Measurements from ENCODE around the gene ZSWIM4.

Gene ZSWIM4

DNA sequence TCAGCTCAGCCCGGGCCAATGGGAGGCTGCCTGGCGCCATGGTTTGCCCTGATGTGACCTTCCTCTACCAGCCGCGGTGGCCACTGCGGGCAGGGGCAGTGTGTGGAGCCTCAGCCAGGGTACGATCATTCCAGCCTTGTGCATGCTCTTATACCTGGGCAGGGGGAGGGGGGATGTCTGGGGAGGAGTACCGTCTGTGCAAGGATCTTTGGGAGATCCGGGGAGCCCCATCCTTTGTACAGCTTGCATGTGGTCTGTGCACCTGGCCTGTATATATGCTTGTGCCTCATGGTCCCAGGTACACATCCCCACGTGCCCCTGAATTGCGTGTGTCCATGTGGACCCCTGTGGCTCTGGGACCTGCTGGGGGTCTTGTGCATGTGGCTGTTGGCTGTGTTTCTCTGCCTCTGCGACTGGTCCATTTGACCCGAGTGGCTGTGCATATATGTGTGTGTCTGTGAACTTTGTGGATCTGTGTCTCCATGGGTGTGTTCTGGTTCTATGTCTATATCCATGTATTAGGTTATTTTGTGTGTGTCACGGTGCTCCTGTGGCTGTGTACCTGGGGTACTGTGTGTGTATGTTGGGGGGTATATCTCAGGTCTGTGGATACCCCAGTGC is 68.9 kb downstream of the ZSWIM4 start:
- ChIA-PET CTCF (interaction anchor here (0.5 to 0.9 kb wide), 2 partner anchors 81 to 83 kb away, joined by 3 to 6 read pairs; no protein-coding TSS in a partner anchor), POLR2A (interaction anchor here (1.3 to 2.4 kb wide), 2 partner anchors 90 to 100 kb away, joined by 3 to 11 read pairs; partner anchors contain the start of genes C19orf53 and MRI1)
- no peak for TF ChIP-seq TARDBP (IDR thresholded peaks at IDR 0.05)
- no peak for DNase-seq (ENCODE audit: extremely low spot score)

DNA sequence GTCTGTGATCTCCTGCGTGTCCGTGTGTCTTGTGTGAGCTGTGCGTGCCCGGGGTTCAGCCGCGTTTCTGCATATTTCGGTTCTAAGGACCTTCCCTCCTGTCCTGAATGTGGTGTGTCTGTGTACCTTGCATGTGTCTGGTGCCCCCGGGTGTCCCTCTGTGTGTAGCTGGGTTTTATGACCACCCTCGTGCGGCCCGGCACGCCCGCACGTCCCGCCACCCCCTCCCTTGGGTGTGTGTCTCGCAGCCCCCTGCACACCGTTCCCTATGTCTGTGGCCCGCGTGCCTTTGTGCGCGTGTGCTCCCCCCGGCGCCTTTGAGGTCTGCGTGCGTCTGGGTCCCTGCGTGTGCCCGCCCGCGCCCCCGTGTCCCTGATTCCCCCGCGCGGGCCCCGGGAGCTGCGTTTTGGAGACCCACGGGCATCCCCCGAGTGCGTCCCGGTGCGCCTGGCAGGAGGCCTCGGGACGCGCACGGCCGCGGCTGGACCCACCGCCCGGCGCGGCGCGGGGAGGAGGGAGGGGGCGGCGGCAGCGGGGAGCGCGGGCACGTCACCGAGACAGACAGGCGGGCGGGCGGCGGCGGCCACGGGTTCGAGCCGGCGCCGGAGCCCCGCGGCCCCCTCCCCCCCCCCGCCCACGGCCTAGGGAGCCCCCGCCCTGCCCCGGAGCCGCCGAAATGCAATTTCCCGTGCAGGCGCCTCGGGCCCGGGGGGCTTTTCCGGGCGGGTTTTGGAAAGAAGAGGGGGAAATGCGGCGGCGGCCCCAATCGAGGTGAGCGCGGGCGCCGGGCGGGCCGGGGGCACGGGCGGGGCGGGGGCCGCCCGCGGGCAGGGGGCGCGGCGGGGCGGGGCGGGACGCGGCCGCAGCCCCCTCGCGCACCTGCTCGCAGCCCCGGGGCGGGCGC is 69.7 kb downstream of the ZSWIM4 start:
- TF ChIP-seq LEF1 (IDR thresholded peaks at IDR 0.05; ENCODE audit: borderline replicate concordance): no peak
- ChIA-PET CTCF (interaction anchor here (0.9 kb wide), 1 partner anchor 82 kb away, joined by 3 read pairs; no protein-coding TSS in a partner anchor), POLR2A (no interaction called here)
- no peak for DNase-seq (ENCODE audit: extremely low spot score)

DNA sequence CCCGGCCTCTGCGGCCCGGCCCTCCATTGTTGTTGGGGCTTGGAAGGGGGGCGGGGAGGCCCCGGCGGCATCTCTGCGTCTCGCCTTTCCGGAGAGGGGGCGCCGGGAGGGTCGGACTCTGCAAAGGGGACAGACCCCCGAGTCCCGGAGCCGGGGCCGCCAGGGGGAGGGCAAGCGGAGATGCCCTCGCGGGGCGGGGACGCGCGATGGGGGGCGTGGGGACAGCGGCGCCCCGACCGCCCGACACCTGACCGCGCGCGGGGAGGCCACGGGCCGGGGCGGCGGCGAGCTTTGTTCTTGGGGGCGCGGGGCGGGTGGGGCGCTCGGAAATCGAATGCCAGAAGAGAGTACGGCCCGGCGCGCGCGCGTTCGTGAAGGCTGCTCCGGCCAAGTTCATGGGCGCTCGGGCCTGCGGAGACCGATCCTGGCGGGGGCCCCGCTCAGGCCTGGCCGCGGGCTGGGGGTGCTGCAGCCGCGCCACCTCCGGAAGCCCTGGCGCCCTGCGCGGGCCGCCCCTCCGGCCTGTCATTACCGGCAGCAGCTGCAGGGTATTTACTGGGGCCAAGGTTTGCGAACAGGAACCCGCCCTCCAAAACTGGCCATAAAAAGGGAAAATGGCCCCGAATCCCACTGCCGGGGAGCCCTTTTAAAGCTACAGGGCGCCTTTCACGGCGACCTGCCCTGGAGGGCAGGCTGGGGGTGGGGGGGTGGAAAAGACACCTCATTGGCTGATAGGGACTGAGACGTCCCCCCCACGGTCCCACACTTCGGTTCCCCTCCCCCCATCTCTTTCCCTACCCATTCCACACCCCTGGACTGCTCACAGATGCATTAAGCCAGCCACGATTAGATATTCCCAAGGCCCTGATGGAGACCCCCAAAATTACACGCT is 70.6 kb downstream of the ZSWIM4 start:
- DNase-seq (ENCODE audit: extremely low spot score): no peak
- CTCF ChIA-PET: no interaction called here

DNA sequence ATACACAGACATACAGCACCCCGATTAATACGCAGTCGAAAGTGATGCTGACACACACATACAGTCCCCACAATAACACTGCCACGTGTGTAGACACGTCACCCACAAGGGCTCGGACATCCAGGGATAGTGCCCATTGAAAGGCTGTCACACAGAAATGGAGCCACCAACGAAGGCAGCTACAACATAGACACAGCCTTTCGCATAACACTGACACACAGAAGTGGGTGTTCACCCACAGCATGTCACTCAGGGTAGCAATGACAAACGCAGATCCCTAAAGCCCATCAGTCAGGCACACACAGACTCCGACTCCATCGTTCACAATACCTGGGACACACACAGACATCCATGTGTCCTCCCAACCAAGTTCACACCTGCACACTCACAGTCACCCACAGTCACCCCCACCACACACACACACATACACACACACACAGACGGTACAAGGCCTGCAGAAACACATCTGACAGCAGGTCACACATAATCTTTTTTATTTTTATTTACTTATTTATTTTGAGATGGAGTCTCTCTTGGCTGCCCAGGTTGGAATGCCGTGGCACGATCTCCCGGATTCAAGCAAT is 71.3 kb downstream of the ZSWIM4 start:
- TF ChIP-seq HDGF (IDR thresholded peaks at IDR 0.05; ENCODE audit: borderline replicate concordance): no peak
- TF ChIP-seq, protein P1, sequence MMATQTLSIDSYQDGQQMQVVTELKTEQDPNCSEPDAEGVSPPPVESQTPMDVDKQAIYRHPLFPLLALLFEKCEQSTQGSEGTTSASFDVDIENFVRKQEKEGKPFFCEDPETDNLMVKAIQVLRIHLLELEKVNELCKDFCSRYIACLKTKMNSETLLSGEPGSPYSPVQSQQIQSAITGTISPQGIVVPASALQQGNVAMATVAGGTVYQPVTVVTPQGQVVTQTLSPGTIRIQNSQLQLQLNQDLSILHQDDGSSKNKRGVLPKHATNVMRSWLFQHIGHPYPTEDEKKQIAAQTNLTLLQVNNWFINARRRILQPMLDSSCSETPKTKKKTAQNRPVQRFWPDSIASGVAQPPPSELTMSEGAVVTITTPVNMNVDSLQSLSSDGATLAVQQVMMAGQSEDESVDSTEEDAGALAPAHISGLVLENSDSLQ (IDR thresholded peaks at IDR 0.05): 0 out of 2 replicates have a peak, but pooled peaks have one; percentile 7
- no peak for DNase-seq (ENCODE audit: extremely low spot score)
- CTCF ChIA-PET: no interaction called here
- POLR2A ChIA-PET: interaction anchor here (0.7 kb wide), 1 partner anchor 119 kb away, joined by 4 read pairs; a partner anchor contains a TSS

More for the DNA sequence above, 70.6 kb downstream of the ZSWIM4 start:
- POLR2A ChIA-PET: interaction anchor here (0.7 kb wide), 1 partner anchor 118 kb away, joined by 4 read pairs; a partner anchor contains a TSS
- TF ChIP-seq BHLHE40 (IDR thresholded peaks at IDR 0.05; ENCODE audit: borderline replicate concordance): no peak
- TF ChIP-seq SUZ12 (IDR thresholded peaks at IDR 0.05): no peak
- TF ChIP-seq FOXA1 (IDR thresholded peaks at IDR 0.05): no peak
- no peak for TF ChIP-seq FOXK2 (IDR thresholded peaks at IDR 0.05)

DNA sequence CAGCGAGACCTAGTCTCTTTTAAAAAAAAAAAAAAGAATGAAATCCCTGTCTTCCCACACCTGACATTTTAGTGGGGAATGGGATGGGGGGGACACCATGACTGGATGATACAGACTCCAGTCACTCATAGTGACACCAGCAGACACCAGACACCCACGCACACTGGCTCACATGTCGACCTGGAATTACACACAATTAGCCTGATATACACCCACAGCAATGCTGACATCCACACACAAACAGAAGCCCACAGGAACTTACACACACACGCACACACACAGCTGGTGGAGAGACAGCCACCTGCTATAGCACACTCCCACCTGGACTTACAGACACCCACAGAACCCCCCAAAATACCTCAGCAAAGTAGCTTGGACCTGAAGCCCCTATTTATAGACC is 73.4 kb downstream of the ZSWIM4 start:
- POLR2A ChIA-PET: no interaction called here
- DNase-seq (ENCODE audit: extremely low spot score): no peak
- CTCF ChIA-PET: no interaction called here
- TF ChIP-seq SUZ12 (IDR thresholded peaks at IDR 0.05) (no peak), SP1 (IDR thresholded peaks at IDR 0.05) (no peak), ARNT (IDR thresholded peaks at IDR 0.05) (no peak), ELF4 (IDR thresholded peaks at IDR 0.05) (no peak), L3MBTL2 (conservative IDR thresholded peaks at IDR 0.05) (no peak), NFRKB (IDR thresholded peaks at IDR 0.05) (no peak), BHLHE40 (IDR thresholded peaks at IDR 0.05; ENCODE audit: borderline replicate concordance) (no peak), FOXM1 (IDR thresholded peaks at IDR 0.05; ENCODE audit: borderline replicate concordance) (no peak)
- TF ChIP-seq, protein P1 (IDR thresholded peaks at IDR 0.05): no peak

DNA sequence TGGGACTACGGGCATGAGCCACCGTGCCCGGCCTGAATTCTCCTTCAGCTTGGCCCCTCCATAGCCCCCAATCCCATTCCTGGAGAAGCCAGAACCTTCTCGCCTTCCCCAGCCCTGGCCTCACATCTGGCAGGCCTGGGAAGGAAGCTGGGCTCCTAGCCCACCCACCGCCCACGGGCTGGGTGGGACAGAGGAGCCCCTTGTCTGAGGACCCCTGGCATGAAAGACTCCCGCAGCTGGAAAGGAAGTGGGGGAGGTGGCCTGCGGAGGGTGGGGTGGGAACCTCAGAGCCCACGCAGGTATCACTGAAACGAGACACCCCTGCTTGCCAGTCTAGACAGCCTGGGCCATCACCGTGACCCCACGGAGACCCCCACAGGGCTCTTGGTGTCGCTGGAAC is 74.0 kb downstream of the ZSWIM4 start:
- TF ChIP-seq L3MBTL2 (conservative IDR thresholded peaks at IDR 0.05) (no peak), NFRKB (IDR thresholded peaks at IDR 0.05) (no peak), BHLHE40 (IDR thresholded peaks at IDR 0.05; ENCODE audit: borderline replicate concordance) (no peak), ARNT (IDR thresholded peaks at IDR 0.05) (no peak)
- CTCF ChIA-PET: interaction anchor here (0.7 kb wide), 1 partner anchor 480 kb away, joined by 3 read pairs; no protein-coding TSS in a partner anchor
- POLR2A ChIA-PET: no interaction called here
- DNase-seq (ENCODE audit: extremely low spot score): no peak

DNA sequence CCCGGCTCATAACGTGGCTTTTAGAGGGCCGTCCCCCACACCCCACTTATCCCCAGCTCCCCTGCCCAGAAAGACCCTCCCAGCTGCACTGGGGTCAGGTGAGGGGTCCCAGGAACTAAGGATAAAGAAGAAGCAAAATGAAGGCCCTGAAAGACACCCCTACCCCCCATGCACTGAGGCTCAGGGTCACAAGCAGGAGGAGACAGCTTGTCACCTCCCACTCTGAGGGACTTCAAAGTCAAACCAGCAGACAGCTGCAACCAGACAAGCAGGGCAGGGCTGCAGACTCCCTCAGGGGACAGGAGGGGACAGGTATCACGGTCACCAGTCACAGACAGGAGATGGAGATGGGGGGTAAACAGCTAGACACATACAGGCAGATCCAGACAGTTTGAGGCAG is 75.6 kb downstream of the ZSWIM4 start:
- ChIA-PET POLR2A (no interaction called here), CTCF (interaction anchor here (0.7 to 1.5 kb wide), 2 partner anchors 10 to 839 kb away, joined by 3 to 4 read pairs; no protein-coding TSS in a partner anchor)
- TF ChIP-seq L3MBTL2 (conservative IDR thresholded peaks at IDR 0.05) (no peak), ELF4 (IDR thresholded peaks at IDR 0.05) (no peak), FOXM1 (IDR thresholded peaks at IDR 0.05; ENCODE audit: borderline replicate concordance) (no peak), FOXK2 (IDR thresholded peaks at IDR 0.05) (no peak), HDGF (IDR thresholded peaks at IDR 0.05; ENCODE audit: borderline replicate concordance) (no peak), SUZ12 (IDR thresholded peaks at IDR 0.05) (no peak), FOXA1 (IDR thresholded peaks at IDR 0.05) (no peak), CTBP1 (IDR thresholded peaks at IDR 0.05; ENCODE audit: borderline replicate concordance) (no peak), LEF1 (IDR thresholded peaks at IDR 0.05; ENCODE audit: borderline replicate concordance) (no peak), ZNF384 (IDR thresholded peaks at IDR 0.05) (no peak), SP1 (IDR thresholded peaks at IDR 0.05) (no peak), BHLHE40 (IDR thresholded peaks at IDR 0.05; ENCODE audit: borderline replicate concordance) (no peak), NFRKB (IDR thresholded peaks at IDR 0.05) (no peak), ARNT (IDR thresholded peaks at IDR 0.05) (no peak), TARDBP (IDR thresholded peaks at IDR 0.05) (no peak)
- TF ChIP-seq, protein P1 (IDR thresholded peaks at IDR 0.05): no peak
- DNase-seq (ENCODE audit: extremely low spot score): no peak

Data from HEK293T (cell line).